HG02588 (cell line): ENCODE results near the gene GMPS.

ENCODE experiments used
- ATAC-seq: cut with Tn5 transposase; IDR thresholded peaks from one replicate; pipeline ENCODE4 v1.9.1; 2021; ENCODE audit warnings: mild to moderate bottlenecking, moderate library complexity; ENCODE audit not compliant: unreplicated experiment

GMPS gene

DNA sequence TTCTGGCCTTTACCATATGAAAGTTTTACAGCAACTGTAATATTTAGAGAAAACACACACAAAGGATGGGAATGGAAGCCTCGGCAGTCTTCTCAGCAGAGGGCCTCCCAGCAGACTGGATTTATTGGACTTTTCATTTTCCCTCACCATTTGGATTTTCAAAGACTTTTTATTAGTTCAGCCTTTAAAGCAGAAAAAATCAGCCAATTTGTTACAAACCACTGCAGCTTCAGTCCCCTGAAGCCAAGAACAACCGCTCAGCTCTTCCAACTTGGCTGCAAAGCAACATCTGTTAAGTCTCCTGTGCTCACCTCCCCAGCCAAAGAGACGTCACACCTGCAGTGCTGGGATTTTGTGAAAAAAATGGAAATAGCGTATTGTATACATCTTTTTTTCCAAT lies 120.8 kb downstream of the GMPS start:
- ATAC-seq = no peak

DNA sequence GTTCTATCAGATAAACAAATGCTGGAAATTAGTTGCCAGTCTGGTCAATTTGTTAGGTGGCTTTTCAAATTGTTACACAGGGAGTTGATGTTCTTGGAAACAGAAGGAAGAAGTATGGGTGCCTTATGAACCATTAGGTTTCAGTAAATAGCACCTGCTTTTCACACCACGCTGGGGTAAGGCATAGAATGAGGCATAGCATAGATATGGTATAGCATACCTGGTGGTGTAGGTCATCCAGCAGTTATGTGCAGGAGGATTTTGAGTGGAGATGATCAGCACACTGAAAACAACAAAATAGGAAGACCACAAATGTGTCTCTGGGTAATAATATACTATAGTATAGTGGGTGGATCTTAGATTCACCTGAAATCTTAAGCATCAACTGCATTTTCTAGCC lies 121.4 kb downstream of the GMPS start:
- no peak for ATAC-seq
